Fibroblast of lung (primary cell): ENCODE data around the gene SPIB.

ENCODE experiments used
- CTCF ChIP-seq, 2 donors: IDR thresholded peaks in 1 of 2; conservative IDR thresholded peaks in 1 of 2; 1 replicate in 1 of 2; 2 replicates in 1 of 2; pipeline ENCODE4 v1.5.1; 2011 to 2012; ENCODE audit warnings: low read length in 2 of 2, control low read depth in 1 of 2, inconsistent platforms in 1 of 2, low read depth in 1 of 2, mild to moderate bottlenecking in 1 of 2
- EZH2 ChIP-seq: IDR thresholded peaks from 2 replicates; pipeline ENCODE4 v1.5.1; 2012; ENCODE audit warnings: low read length, control low read depth, mild to moderate bottlenecking; ENCODE audit errors: missing control alignments

- no peak for TF ChIP-seq CTCF (conservative IDR thresholded peaks at IDR 0.05 in 1 of 2, IDR thresholded peaks at IDR 0.05 in 1 of 2; ENCODE audit: low read depth in 1 of 2, low read length in 2 of 2)
- TF ChIP-seq EZH2 = no peak
Measured at GRCh38 chr19:50476224-50476906, 57.6 kb downstream of the SPIB start, which contains the start of the genes EMC10 and GARIN5A.
